ENCODE data around the gene IGF2BP2. TPM values are rescaled to one million over a fixed set of nuclear protein-coding genes. Genes with fewer than 3 reads are reported as not detected.

IGF2BP2 gene
- total and polyA plus RNA-seq, 2 of the 8 experiments (the other 6 are each of a cell fraction or from before 2014, with no cell fraction given) = 7.4 to 121 TPM

GRCh38 chr3:185824051-185825005, 514 bp downstream of the IGF2BP2 start:
- 0% methylated on average over 8 of the region's 89 CpGs; no CpG with 5 or more reads in 1 of the 2 experiments for WGBS, 2 experiments (ENCODE audit: extremely low coverage in 1 of 2, insufficient coverage in 1 of 2, insufficient read length in 1 of 2, insufficient replicate concordance in 2 of 2, low coverage in 1 of 2, low lambda C conversion rate in 2 of 2, missing lambda C conversion rate in 1 of 2)
- Histone ChIP-seq H3K23ac (ENCODE audit: insufficient read length) (no peak overlapping the region), H3K9me3 (ENCODE audit: insufficient read depth in 2 of 2, low read depth in 1 of 2, low read length in 1 of 2) (peaks cover 9 to 15% of the 10 kb centered on the region in 2 experiments; a peak in 3 of 4 replicates), H3K56ac (replicated peaks; ENCODE audit: insufficient read length, low read depth, low read length) (peak overlapping the region; percentile 42), H3K4me2 (ENCODE audit: insufficient read depth in 1 of 2, low read depth in 2 of 2, low read length in 2 of 2) (peak overlapping the region; percentile 62 to 93), H3K4me3 (ENCODE audit: extremely low read depth in 1 of 4, insufficient read depth in 2 of 4, low read depth in 3 of 4, low read length in 4 of 4) (peak overlapping the region; percentile 87 to 99 (median 88)), H3K14ac (ENCODE audit: insufficient read length) (no peak overlapping the region), H3K79me1 (ENCODE audit: low read depth, low read length) (peaks cover 5% of the 10 kb centered on the region; the same call in 1 of the 2 replicates), H3K4me1 (replicated peaks in 1 of 4; ENCODE audit: control insufficient read depth in 3 of 4, insufficient read depth in 4 of 4, low read length in 3 of 4) (peaks cover 3 to 18% (median 10%) of the 10 kb centered on the region in 4 experiments; a peak in 6 of 7 replicates), H3K27ac (ENCODE audit: low read depth, low read length) (peak overlapping the region; percentile 78; the same call in 1 of the 2 replicates), H3K27me3 (replicated peaks in 1 of 4; ENCODE audit: control insufficient read depth in 3 of 4, extremely low read depth in 1 of 4, insufficient read depth in 3 of 4, low read length in 3 of 4) (peaks cover 0 to 6% (median 4%) of the 10 kb centered on the region in 4 experiments; a peak in 4 of 7 replicates), H3K18ac (ENCODE audit: extremely low read depth, low read length) (peak overlapping the region; percentile 90; the same call in 1 of the 2 replicates), H2BK5ac (ENCODE audit: low read depth, low read length) (peak overlapping the region; percentile 71), H2BK20ac (ENCODE audit: low read length) (no peak overlapping the region), H2AFZ (ENCODE audit: low read length) (no peak overlapping the region), H2BK15ac (ENCODE audit: low read length) (no peak overlapping the region), H3K36me3 (ENCODE audit: control insufficient read depth in 2 of 4, insufficient read depth in 4 of 4, low read length in 3 of 4) (peaks cover under 1 to 24% (median 12%) of the 10 kb centered on the region in 4 experiments; a peak in 7 of 8 replicates), H2BK12ac (ENCODE audit: low read depth, low read length) (no peak overlapping the region), H3K23me2 (ENCODE audit: low read depth, low read length) (peaks cover 14% of the 10 kb centered on the region; the same call in 1 of the 2 replicates), H3K4ac (replicated peaks; ENCODE audit: insufficient read length, low read depth, low read length) (peak overlapping the region; percentile 85), H2BK120ac (replicated peaks; ENCODE audit: low read depth, low read length) (no peak overlapping the region), H3K9ac (replicated peaks in 1 of 4; ENCODE audit: extremely low read depth in 1 of 4, low read depth in 3 of 4, low read length in 3 of 4) (peak overlapping the region; percentile 79 to 94 (median 87)), H3K79me2 (ENCODE audit: control insufficient read depth in 1 of 2, insufficient read depth in 2 of 2, low read length in 2 of 2) (peaks cover 9 to 80% of the 10 kb centered on the region in 2 experiments; a peak in 3 of 4 replicates), H4K20me1 (replicated peaks in 1 of 2; ENCODE audit: control insufficient read depth in 1 of 2, insufficient read depth in 2 of 2, low read length in 2 of 2) (peaks cover 5 to 8% of the 10 kb centered on the region in 2 experiments), H4K91ac (replicated peaks; ENCODE audit: insufficient read length, low read length) (peak overlapping the region; percentile 49), H2AK5ac (ENCODE audit: low read depth, low read length) (no peak overlapping the region), H4K8ac (ENCODE audit: extremely low read depth, insufficient read depth, low read length) (peak overlapping the region; percentile 99; the same call in 1 of the 2 replicates), H4K5ac (ENCODE audit: insufficient read length, low read depth, low read length) (peak overlapping the region; percentile 81)
- FAIRE-seq = no peak
- peak in 1 of 2 experiments; percentile 79 for DNase-seq (ENCODE audit: low read depth in 1 of 2, low spot score in 2 of 2)
- ChIA-PET CTCF (ENCODE audit: partially characterized antibody) (interaction anchor here (1.3 to 3.7 kb wide), 3 partner anchors 21 to 91 kb away, joined by 4 to 31 read pairs (median 5); no protein-coding TSS in a partner anchor), POLR2A (ENCODE audit: partially characterized antibody) (interaction anchor here (0.6 to 5.5 kb wide), 16 partner anchors 10 to 703 kb away, joined by 3 to 38 read pairs (median 4); partner anchors contain the start of gene TRA2B)
- TF ChIP-seq POLR2A (IDR thresholded peaks at IDR 0.05; ENCODE audit: control extremely low read depth in 1 of 2, low read depth in 2 of 2, low read length in 2 of 2) = peak; percentile 16 to 81
- peak; percentile 87 for TF ChIP-seq RBBP5 (IDR thresholded peaks at IDR 0.05; ENCODE audit: borderline replicate concordance, low read depth, low read length)
- no peak for TF ChIP-seq ASH2L (IDR thresholded peaks at IDR 0.05; ENCODE audit: low read length)
- TF ChIP-seq NRF1 (IDR thresholded peaks at IDR 0.05; ENCODE audit: low read depth, low read length) = no peak
- TF ChIP-seq SP2 (IDR thresholded peaks at IDR 0.05; ENCODE audit: low read length) = no peak
- peak; percentile 65; the same call in 1 of the 2 replicates for TF ChIP-seq TAF1 (IDR thresholded peaks at IDR 0.05; ENCODE audit: low read depth, low read length)
- no peak for TF ChIP-seq SAP30 (IDR thresholded peaks at IDR 0.05; ENCODE audit: insufficient read depth, insufficient replicate concordance, low read length)
- TF ChIP-seq, protein P1, sequence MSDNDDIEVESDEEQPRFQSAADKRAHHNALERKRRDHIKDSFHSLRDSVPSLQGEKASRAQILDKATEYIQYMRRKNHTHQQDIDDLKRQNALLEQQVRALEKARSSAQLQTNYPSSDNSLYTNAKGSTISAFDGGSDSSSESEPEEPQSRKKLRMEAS (IDR thresholded peaks at IDR 0.05) = peak; percentile 56; the same call in 1 of the 2 replicates
- TF ChIP-seq SIN3A (conservative IDR thresholded peaks at IDR 0.05 in 1 of 2, IDR thresholded peaks at IDR 0.05 in 1 of 2; ENCODE audit: low read depth in 1 of 2, low read length in 2 of 2) = 0 out of 4 replicates have a peak, but pooled peaks of 1 of the 2 experiments have one; percentile 19

Data from H1 (cell line).